ENCODE measurements around the gene SLC2A9. TPM values are rescaled to one million over a fixed set of nuclear protein-coding genes. Genes with fewer than 3 reads are reported as not detected.

SLC2A9 gene
- total and polyA plus RNA-seq, 2 of the 13 experiments (the other 11 are each of a cell fraction or from before 2014, with no cell fraction given): 36.2 to 42.3 TPM

DNA sequence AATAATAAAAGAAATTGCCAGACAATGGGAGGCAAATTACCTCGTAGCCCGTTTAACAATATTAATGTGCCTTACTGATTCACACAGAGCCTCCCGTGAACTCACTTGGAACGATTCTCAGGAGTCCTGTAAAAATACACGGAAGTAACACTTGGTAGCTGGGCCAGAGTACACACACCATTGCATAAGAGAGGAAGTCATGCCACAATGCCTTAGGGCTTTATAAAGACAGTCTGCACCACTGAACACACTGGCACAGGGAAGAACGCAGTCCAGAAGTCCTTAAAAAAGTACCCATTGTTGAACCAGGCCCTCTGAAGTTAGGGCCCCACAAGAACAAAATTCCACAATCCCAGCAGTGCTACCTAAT lies 15.1 kb downstream of the SLC2A9 start (continued):
- TF ChIP-seq, protein P1, sequence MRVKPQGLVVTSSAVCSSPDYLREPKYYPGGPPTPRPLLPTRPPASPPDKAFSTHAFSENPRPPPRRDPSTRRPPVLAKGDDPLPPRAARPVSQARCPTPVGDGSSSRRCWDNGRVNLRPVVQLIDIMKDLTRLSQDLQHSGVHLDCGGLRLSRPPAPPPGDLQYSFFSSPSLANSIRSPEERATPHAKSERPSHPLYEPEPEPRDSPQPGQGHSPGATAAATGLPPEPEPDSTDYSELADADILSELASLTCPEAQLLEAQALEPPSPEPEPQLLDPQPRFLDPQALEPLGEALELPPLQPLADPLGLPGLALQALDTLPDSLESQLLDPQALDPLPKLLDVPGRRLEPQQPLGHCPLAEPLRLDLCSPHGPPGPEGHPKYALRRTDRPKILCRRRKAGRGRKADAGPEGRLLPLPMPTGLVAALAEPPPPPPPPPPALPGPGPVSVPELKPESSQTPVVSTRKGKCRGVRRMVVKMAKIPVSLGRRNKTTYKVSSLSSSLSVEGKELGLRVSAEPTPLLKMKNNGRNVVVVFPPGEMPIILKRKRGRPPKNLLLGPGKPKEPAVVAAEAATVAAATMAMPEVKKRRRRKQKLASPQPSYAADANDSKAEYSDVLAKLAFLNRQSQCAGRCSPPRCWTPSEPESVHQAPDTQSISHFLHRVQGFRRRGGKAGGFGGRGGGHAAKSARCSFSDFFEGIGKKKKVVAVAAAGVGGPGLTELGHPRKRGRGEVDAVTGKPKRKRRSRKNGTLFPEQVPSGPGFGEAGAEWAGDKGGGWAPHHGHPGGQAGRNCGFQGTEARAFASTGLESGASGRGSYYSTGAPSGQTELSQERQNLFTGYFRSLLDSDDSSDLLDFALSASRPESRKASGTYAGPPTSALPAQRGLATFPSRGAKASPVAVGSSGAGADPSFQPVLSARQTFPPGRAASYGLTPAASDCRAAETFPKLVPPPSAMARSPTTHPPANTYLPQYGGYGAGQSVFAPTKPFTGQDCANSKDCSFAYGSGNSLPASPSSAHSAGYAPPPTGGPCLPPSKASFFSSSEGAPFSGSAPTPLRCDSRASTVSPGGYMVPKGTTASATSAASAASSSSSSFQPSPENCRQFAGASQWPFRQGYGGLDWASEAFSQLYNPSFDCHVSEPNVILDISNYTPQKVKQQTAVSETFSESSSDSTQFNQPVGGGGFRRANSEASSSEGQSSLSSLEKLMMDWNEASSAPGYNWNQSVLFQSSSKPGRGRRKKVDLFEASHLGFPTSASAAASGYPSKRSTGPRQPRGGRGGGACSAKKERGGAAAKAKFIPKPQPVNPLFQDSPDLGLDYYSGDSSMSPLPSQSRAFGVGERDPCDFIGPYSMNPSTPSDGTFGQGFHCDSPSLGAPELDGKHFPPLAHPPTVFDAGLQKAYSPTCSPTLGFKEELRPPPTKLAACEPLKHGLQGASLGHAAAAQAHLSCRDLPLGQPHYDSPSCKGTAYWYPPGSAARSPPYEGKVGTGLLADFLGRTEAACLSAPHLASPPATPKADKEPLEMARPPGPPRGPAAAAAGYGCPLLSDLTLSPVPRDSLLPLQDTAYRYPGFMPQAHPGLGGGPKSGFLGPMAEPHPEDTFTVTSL (CRISPR knock-in tag; IDR thresholded peaks at IDR 0.05; ENCODE audit: borderline replicate concordance): peak; percentile 86
- TF ChIP-seq RAD21 (CRISPR knock-in tag; IDR thresholded peaks at IDR 0.05): no peak
- no peak for TF ChIP-seq SMAD9 (CRISPR knock-in tag; IDR thresholded peaks at IDR 0.05)
- peak; percentile 97 for TF ChIP-seq ETV6 (CRISPR knock-in tag; conservative IDR thresholded peaks at IDR 0.05)
- no peak for TF ChIP-seq NCOA1 (CRISPR knock-in tag; IDR thresholded peaks at IDR 0.05)
- TF ChIP-seq, protein P2, sequence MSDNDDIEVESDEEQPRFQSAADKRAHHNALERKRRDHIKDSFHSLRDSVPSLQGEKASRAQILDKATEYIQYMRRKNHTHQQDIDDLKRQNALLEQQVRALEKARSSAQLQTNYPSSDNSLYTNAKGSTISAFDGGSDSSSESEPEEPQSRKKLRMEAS (IDR thresholded peaks at IDR 0.05): peak; percentile 58
- TF ChIP-seq NONO (IDR thresholded peaks at IDR 0.05): no peak
- TF ChIP-seq NONO (CRISPR knock-in tag; conservative IDR thresholded peaks at IDR 0.05): peak; percentile 62; the same call in 1 of the 2 replicates
- TF ChIP-seq, protein P3, sequence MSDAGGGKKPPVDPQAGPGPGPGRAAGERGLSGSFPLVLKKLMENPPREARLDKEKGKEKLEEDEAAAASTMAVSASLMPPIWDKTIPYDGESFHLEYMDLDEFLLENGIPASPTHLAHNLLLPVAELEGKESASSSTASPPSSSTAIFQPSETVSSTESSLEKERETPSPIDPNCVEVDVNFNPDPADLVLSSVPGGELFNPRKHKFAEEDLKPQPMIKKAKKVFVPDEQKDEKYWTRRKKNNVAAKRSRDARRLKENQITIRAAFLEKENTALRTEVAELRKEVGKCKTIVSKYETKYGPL (CRISPR knock-in tag; IDR thresholded peaks at IDR 0.05): peak; percentile 96
- TF ChIP-seq AGO2 (optimal IDR thresholded peaks at IDR 0.05; ENCODE audit: low read depth, low read length): no peak
- TF ChIP-seq PAF1 (CRISPR knock-in tag; IDR thresholded peaks at IDR 0.05): no peak
- TF ChIP-seq SALL1 (CRISPR knock-in tag; IDR thresholded peaks at IDR 0.05): peak; percentile 68; the same call in 1 of the 2 replicates
- no peak for TF ChIP-seq ZNF160 (CRISPR knock-in tag; IDR thresholded peaks at IDR 0.05)
- TF ChIP-seq, protein P4, sequence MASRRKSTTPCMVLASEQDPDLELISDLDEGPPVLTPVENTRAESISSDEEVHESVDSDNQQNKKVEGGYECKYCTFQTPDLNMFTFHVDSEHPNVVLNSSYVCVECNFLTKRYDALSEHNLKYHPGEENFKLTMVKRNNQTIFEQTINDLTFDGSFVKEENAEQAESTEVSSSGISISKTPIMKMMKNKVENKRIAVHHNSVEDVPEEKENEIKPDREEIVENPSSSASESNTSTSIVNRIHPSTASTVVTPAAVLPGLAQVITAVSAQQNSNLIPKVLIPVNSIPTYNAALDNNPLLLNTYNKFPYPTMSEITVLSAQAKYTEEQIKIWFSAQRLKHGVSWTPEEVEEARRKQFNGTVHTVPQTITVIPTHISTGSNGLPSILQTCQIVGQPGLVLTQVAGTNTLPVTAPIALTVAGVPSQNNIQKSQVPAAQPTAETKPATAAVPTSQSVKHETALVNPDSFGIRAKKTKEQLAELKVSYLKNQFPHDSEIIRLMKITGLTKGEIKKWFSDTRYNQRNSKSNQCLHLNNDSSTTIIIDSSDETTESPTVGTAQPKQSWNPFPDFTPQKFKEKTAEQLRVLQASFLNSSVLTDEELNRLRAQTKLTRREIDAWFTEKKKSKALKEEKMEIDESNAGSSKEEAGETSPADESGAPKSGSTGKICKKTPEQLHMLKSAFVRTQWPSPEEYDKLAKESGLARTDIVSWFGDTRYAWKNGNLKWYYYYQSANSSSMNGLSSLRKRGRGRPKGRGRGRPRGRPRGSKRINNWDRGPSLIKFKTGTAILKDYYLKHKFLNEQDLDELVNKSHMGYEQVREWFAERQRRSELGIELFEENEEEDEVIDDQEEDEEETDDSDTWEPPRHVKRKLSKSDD (CRISPR knock-in tag; IDR thresholded peaks at IDR 0.05; ENCODE audit: low read depth): no peak
- no peak; the same call in 1 of the 2 replicates for TF ChIP-seq ZSCAN25 (CRISPR knock-in tag; IDR thresholded peaks at IDR 0.05)
- TF ChIP-seq, protein P5, sequence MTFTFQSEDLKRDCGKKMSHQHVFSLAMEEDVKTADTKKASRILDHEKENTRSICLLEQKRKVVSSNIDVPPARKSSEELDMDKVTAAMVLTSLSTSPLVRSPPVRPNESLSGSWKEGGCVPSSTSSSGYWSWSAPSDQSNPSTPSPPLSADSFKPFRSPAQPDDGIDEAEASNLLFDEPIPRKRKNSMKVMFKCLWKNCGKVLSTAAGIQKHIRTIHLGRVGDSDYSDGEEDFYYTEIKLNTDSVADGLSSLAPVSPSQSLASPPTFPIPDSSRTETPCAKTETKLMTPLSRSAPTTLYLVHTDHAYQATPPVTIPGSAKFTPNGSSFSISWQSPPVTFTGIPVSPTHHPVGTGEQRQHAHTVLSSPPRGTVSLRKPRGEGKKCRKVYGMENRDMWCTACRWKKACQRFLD (CRISPR knock-in tag; IDR thresholded peaks at IDR 0.05; ENCODE audit: borderline replicate concordance): no peak
- TF ChIP-seq, protein P6, sequence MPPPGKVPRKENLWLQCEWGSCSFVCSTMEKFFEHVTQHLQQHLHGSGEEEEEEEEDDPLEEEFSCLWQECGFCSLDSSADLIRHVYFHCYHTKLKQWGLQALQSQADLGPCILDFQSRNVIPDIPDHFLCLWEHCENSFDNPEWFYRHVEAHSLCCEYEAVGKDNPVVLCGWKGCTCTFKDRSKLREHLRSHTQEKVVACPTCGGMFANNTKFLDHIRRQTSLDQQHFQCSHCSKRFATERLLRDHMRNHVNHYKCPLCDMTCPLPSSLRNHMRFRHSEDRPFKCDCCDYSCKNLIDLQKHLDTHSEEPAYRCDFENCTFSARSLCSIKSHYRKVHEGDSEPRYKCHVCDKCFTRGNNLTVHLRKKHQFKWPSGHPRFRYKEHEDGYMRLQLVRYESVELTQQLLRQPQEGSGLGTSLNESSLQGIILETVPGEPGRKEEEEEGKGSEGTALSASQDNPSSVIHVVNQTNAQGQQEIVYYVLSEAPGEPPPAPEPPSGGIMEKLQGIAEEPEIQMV (CRISPR knock-in tag; IDR thresholded peaks at IDR 0.05; ENCODE audit: low read depth): no peak

Measured in HepG2 (cell line).